ENCODE data around the gene FGF13.

GRCh38 chrX:138651494-138651893, 60.0 kb downstream of the FGF13 start:
- TF ChIP-seq CTCF (IDR thresholded peaks at IDR 0.05; ENCODE audit: low read depth, low read length, missing input control) = no peak
- no peak for TF ChIP-seq ATF3 (IDR thresholded peaks at IDR 0.05)
- TF ChIP-seq MAX (IDR thresholded peaks at IDR 0.05) = no peak
- TF ChIP-seq YY1 (IDR thresholded peaks at IDR 0.05) = no peak

Data from liver (tissue), 3 donors.